ENCODE measurements around the gene FAHD1. TPM values are rescaled to one million over a fixed set of nuclear protein-coding genes. Genes with fewer than 3 reads are reported as not detected.
A peak's percentile ranks its signal among the peaks of the same experiment; 100 is the strongest.

The FAHD1 gene
- total and polyA plus RNA-seq, 4 experiments from 2014 or later, result 7.8 to 23.2 (median 15.9) TPM

DNA sequence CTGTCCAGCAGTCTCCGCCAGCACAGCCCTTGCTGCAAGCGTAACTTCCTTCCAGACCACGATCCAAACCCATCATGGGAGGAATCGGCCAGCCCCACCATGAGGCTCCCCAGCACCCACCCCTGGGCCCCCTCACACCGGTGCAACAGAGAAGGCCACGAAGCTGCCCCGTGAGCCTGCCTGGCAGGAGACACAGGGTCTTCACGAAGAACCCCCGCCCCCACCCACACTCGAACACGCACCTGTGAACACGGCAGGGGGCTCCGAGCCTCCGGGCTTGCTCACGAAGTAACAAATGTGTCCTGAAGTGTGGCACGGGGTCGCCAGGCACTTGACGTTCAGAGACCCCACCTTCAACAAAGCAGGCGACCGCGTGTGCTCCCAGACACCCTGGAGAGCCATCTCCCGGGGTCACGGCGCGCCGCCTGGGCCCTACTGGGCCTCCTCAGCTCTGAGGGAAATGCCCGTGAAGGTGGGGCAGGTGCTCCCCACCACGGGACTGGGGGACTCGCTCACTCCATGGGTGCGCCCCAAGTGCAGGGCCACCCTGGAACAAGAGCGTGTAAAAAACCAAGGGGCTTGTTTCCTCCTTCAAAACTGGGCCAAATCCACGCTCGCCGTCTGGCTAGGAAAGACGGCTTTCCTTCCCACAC, 8.0 kb upstream of the FAHD1 start:
- no peaks in the 10 kb centered on the region for H3K9me3 Mint-ChIP-seq
- no peaks in the 10 kb centered on the region for H3K27me3 Mint-ChIP-seq
- peaks cover 4% of the 10 kb centered on the region for H3K4me1 ChIP-seq (ENCODE audit: insufficient read depth, low read length)
- no peaks in the 10 kb centered on the region for H3K27me3 ChIP-seq (ENCODE audit: insufficient read depth, low read length)
- no peak overlapping the region for H3K4me3 Mint-ChIP-seq
- no peak for DNase-seq
- ChIA-PET CTCF (ENCODE audit: partially characterized antibody) (no interaction called here), POLR2A (ENCODE audit: partially characterized antibody) (no interaction called here)
- peaks cover 1 to 5% (median 4%) of the 10 kb centered on the region in 4 donors for H3K4me1 Mint-ChIP-seq
- intact Hi-C loops (cut with micrococcal nuclease), result no loop called here
- H3K27ac Mint-ChIP-seq, result peak overlapping the region in 2 of 7 donors; percentile 37 to 51
- H3K9me3 ChIP-seq (ENCODE audit: control insufficient read depth in 1 of 2, low read length in 2 of 2), result no peaks in the 10 kb centered on the region
- no peak overlapping the region for H3K27ac ChIP-seq (ENCODE audit: low read depth, low read length)
- peaks cover 42% of the 10 kb centered on the region for H3K36me3 ChIP-seq (ENCODE audit: insufficient read depth, low read length)
- H3K4me3 ChIP-seq (ENCODE audit: low read length in 2 of 2), result no peak overlapping the region
- H3K36me3 Mint-ChIP-seq, result peaks cover 5 to 25% of the 10 kb centered on the region in 2 donors

- ChIA-PET POLR2A (ENCODE audit: partially characterized antibody) (no interaction called here), CTCF (ENCODE audit: partially characterized antibody) (no interaction called here)
Measured at GRCh38 chr16:1819611-1820010, 7.4 kb upstream of the FAHD1 start.

DNA sequence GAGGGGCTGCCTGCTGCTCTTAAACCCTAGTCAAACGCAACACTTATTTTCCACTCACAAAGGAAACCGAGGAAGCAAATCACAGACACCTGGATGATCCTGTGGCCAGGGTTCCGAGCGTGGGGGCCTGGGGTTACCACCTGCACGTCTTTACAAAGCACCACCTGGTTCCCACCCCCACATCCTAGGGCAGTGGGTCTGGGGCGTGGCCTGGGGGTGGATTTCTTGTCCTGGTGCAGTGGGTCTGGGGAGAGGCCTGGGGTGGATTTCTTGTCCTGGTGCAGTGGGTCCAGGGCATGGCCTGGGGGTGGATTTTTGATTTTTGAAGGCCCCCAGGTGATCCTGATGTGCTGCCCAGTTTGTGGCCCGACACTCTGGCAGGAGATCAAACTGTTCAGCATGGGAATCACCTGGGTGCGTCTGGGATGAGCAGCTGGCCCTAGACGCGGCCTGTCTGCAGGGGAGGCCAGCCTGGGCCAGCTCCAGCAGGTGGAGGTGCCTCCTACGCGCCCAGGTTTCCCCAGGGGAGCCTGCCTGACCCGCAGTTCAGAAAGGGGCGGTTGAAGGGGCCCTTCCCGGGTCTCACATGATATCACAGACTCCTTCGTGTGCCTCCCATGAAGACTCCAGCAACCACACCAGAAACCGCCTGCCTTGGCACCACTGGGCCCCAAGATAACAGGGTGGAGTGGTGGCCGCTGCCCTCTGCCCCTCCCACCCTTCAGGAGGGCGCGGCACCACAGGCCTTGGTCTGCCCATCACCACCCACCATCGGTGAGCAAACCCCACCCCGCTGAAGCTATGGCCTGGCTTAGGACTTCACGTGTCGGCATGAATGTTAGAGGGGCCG, 6.7 kb upstream of the FAHD1 start:
- DNase-seq, result no peak
- peak overlapping the region in 1 of 7 donors; percentile 23 for H3K27ac Mint-ChIP-seq
- Histone ChIP-seq H3K4me1 (ENCODE audit: insufficient read depth, low read length) (peaks cover 17% of the 10 kb centered on the region), H3K9me3 (ENCODE audit: control insufficient read depth in 1 of 2, low read length in 2 of 2) (no peaks in the 10 kb centered on the region), H3K27me3 (ENCODE audit: insufficient read depth, low read length) (no peaks in the 10 kb centered on the region), H3K4me3 (ENCODE audit: low read length in 2 of 2) (no peak overlapping the region), H3K27ac (ENCODE audit: low read depth, low read length) (no peak overlapping the region), H3K36me3 (ENCODE audit: insufficient read depth, low read length) (peaks cover 40% of the 10 kb centered on the region)
- H3K4me1 Mint-ChIP-seq, result peaks cover 5 to 17% (median 11%) of the 10 kb centered on the region in 4 donors
- CTCF ChIA-PET (ENCODE audit: partially characterized antibody), result no interaction called here
- no peaks in the 10 kb centered on the region for H3K9me3 Mint-ChIP-seq
- POLR2A ChIA-PET (ENCODE audit: partially characterized antibody), result no interaction called here
- no peaks in the 10 kb centered on the region for H3K27me3 Mint-ChIP-seq
- H3K36me3 Mint-ChIP-seq, result peaks cover 4 to 20% of the 10 kb centered on the region in 2 donors
- intact Hi-C loops (cut with micrococcal nuclease), result no loop called here
- no peak overlapping the region for H3K4me3 Mint-ChIP-seq

More at GRCh38 chr16:1819611-1820010, 7.4 kb upstream of the FAHD1 start:
- peaks cover 4 to 11% (median 7%) of the 10 kb centered on the region in 4 donors for H3K4me1 Mint-ChIP-seq
- no peak overlapping the region for H3K27ac ChIP-seq (ENCODE audit: low read depth, low read length)
- DNase-seq, result no peak
- no peaks in the 10 kb centered on the region for H3K27me3 Mint-ChIP-seq
- peaks cover 5 to 24% of the 10 kb centered on the region in 2 donors for H3K36me3 Mint-ChIP-seq
- H3K4me3 Mint-ChIP-seq, result no peak overlapping the region
- peaks cover 10% of the 10 kb centered on the region for H3K4me1 ChIP-seq (ENCODE audit: insufficient read depth, low read length)
- H3K4me3 ChIP-seq (ENCODE audit: low read length in 2 of 2), result no peak overlapping the region
- no peaks in the 10 kb centered on the region for H3K27me3 ChIP-seq (ENCODE audit: insufficient read depth, low read length)
- intact Hi-C loops (cut with micrococcal nuclease), result no loop called here
- no peaks in the 10 kb centered on the region for H3K9me3 ChIP-seq (ENCODE audit: control insufficient read depth in 1 of 2, low read length in 2 of 2)
- H3K27ac Mint-ChIP-seq, result peak overlapping the region in 2 of 7 donors; percentile 37 to 51
- H3K36me3 ChIP-seq (ENCODE audit: insufficient read depth, low read length), result peaks cover 42% of the 10 kb centered on the region
- no peaks in the 10 kb centered on the region for H3K9me3 Mint-ChIP-seq

DNA sequence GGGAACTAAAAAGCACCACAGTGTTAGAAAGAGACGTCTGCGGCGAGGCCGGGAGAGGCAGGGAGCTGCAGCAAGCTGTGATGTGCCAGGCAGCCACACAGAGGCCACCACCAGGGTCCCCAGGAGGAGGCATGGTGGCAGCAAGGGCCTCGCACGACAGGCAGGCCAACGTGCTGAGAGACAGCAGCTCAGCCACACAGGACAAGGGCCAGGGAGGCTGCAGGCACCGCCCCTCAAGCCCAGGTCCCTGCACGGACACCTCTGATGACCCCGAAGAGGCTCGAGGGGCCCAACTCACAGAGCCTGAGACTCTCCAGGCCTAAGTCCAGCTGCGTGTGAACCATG, 6.1 kb upstream of the FAHD1 start:
- no peak overlapping the region for H3K4me3 Mint-ChIP-seq
- H3K4me1 Mint-ChIP-seq, result peaks cover 5 to 23% (median 14%) of the 10 kb centered on the region in 4 donors
- Histone ChIP-seq H3K27ac (ENCODE audit: low read depth, low read length) (no peak overlapping the region), H3K27me3 (ENCODE audit: insufficient read depth, low read length) (no peaks in the 10 kb centered on the region), H3K36me3 (ENCODE audit: insufficient read depth, low read length) (peaks cover 38% of the 10 kb centered on the region), H3K4me1 (ENCODE audit: insufficient read depth, low read length) (peaks cover 23% of the 10 kb centered on the region), H3K9me3 (ENCODE audit: control insufficient read depth in 1 of 2, low read length in 2 of 2) (no peaks in the 10 kb centered on the region), H3K4me3 (ENCODE audit: low read length in 2 of 2) (no peak overlapping the region)
- H3K9me3 Mint-ChIP-seq, result no peaks in the 10 kb centered on the region
- CTCF ChIA-PET (ENCODE audit: partially characterized antibody), result no interaction called here
- H3K27ac Mint-ChIP-seq, result peak overlapping the region in 1 of 7 donors; percentile 31
- no peak for DNase-seq
- no peaks in the 10 kb centered on the region for H3K27me3 Mint-ChIP-seq
- H3K36me3 Mint-ChIP-seq, result peaks cover 0 to 16% of the 10 kb centered on the region in 2 donors
- POLR2A ChIA-PET (ENCODE audit: partially characterized antibody), result no interaction called here
- intact Hi-C loops (cut with micrococcal nuclease), result no loop called here

DNA sequence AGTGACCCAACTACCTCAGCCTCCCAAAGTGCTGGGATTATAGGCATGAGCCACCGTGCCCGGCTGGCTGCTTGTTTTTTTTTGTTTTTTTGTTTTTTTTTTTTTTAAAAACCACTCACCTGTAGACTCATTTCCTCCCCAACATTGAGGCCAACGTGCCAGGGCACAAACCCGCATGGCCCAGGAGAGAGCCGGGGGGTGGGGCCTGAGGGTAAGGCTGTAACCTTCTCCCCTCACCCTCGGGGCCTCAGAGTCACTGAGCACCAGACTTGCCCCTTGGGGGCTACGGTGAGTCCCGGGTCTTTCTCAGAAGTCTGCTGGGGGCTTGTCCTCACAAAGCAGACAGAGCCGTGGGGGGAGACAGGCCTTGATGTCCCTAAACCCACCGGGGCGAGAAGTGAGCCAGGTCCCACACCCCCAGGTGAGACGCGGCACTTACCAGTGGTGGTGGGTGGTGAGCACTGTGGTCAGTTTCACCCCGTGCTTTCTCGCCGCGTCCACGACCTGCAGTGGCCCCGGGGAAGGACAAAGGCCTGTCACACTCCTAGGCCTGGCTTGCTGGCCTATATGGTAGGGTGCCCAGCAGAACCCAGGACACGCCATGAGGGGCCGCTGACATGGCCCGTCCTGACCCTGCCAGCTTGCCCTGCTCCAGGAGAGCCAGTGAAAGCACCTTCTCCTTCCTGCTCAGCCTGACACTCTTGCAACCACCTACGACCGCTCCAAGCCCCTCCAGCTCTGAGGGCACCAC, 5.0 kb upstream of the FAHD1 start:
- intact Hi-C loops (cut with micrococcal nuclease), result no loop called here
- H3K36me3 Mint-ChIP-seq, result peaks cover 0 to 10% of the 10 kb centered on the region in 2 donors
- peaks cover 5 to 27% (median 15%) of the 10 kb centered on the region in 4 donors for H3K4me1 Mint-ChIP-seq
- no peak overlapping the region for H3K4me3 Mint-ChIP-seq
- H3K27ac Mint-ChIP-seq, result no peak overlapping the region
- H3K9me3 Mint-ChIP-seq, result peaks cover 0 to 2% (median 0%) of the 10 kb centered on the region in 8 donors
- no peaks in the 10 kb centered on the region for H3K27me3 ChIP-seq (ENCODE audit: insufficient read depth, low read length)
- ChIA-PET CTCF (ENCODE audit: partially characterized antibody) (no interaction called here), POLR2A (ENCODE audit: partially characterized antibody) (no interaction called here)
- peaks cover 23% of the 10 kb centered on the region for H3K4me1 ChIP-seq (ENCODE audit: insufficient read depth, low read length)
- no peak overlapping the region for H3K27ac ChIP-seq (ENCODE audit: low read depth, low read length)
- no peak for DNase-seq
- peaks cover 30% of the 10 kb centered on the region for H3K36me3 ChIP-seq (ENCODE audit: insufficient read depth, low read length)
- no peaks in the 10 kb centered on the region for H3K9me3 ChIP-seq (ENCODE audit: control insufficient read depth in 1 of 2, low read length in 2 of 2)
- H3K27me3 Mint-ChIP-seq, result no peaks in the 10 kb centered on the region
- H3K4me3 ChIP-seq (ENCODE audit: low read length in 2 of 2), result no peak overlapping the region

GRCh38 chr16:1822801-1823200, 4.2 kb upstream of the FAHD1 start:
- Mint-ChIP-seq H3K4me3 (no peak overlapping the region), H3K36me3 (peaks cover 0 to 9% of the 10 kb centered on the region in 2 donors), H3K27ac (no peak overlapping the region), H3K4me1 (peaks cover 9 to 35% (median 21%) of the 10 kb centered on the region in 4 donors), H3K27me3 (no peaks in the 10 kb centered on the region), H3K9me3 (peaks cover 0 to 2% (median 0%) of the 10 kb centered on the region in 8 donors)
- no peak overlapping the region for H3K27ac ChIP-seq (ENCODE audit: low read depth, low read length)
- H3K4me3 ChIP-seq (ENCODE audit: low read length in 2 of 2), result no peak overlapping the region
- H3K36me3 ChIP-seq (ENCODE audit: insufficient read depth, low read length), result peaks cover 30% of the 10 kb centered on the region
- DNase-seq, result no peak
- CTCF ChIA-PET (ENCODE audit: partially characterized antibody), result interaction anchor here (1.2 kb wide), 1 partner anchor 35 kb away, joined by 3 read pairs; no protein-coding TSS in a partner anchor
- POLR2A ChIA-PET (ENCODE audit: partially characterized antibody), result no interaction called here
- peaks cover 29% of the 10 kb centered on the region for H3K4me1 ChIP-seq (ENCODE audit: insufficient read depth, low read length)
- H3K9me3 ChIP-seq (ENCODE audit: control insufficient read depth in 1 of 2, low read length in 2 of 2), result no peaks in the 10 kb centered on the region
- no peaks in the 10 kb centered on the region for H3K27me3 ChIP-seq (ENCODE audit: insufficient read depth, low read length)
- intact Hi-C loops (cut with micrococcal nuclease), result no loop called here

DNA sequence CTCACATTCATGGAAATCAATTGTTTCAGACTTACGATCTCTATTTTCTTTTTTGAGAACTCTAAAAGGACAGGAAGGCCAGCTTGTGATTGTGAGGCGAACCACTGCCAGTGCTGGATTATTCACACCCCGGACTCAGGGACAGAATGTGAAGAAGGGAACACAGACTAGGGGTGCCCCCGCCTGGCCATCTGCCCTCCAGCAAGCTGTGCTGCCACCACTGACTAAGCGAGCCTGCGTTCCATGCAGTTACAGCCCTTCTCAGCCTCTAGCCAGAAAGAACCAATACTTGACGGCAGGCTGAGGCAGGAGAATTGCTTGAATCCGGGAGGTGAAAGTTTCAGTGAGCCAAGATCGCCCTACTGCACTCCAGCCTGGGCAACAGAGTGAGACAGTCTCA, 3.2 kb upstream of the FAHD1 start:
- peak overlapping the region in 6 of 7 donors; percentile 17 to 79 (median 38) for H3K27ac Mint-ChIP-seq
- ChIA-PET POLR2A (ENCODE audit: partially characterized antibody) (no interaction called here), CTCF (ENCODE audit: partially characterized antibody) (interaction anchor here (1.2 kb wide), 1 partner anchor 36 kb away, joined by 3 read pairs; no protein-coding TSS in a partner anchor)

More for the DNA sequence above, 3.2 kb upstream of the FAHD1 start:
- H3K4me1 Mint-ChIP-seq, result peaks cover 10 to 43% (median 26%) of the 10 kb centered on the region in 4 donors
- H3K4me3 Mint-ChIP-seq, result peak overlapping the region in 6 of 8 donors; percentile 10 to 64 (median 50)
- H3K4me1 ChIP-seq (ENCODE audit: insufficient read depth, low read length), result peaks cover 38% of the 10 kb centered on the region
- H3K27ac ChIP-seq (ENCODE audit: low read depth, low read length), result no peak overlapping the region
- intact Hi-C loops (cut with micrococcal nuclease), result no loop called here
- peaks cover 0 to 9% of the 10 kb centered on the region in 2 donors for H3K36me3 Mint-ChIP-seq
- no peaks in the 10 kb centered on the region for H3K27me3 Mint-ChIP-seq
- H3K27me3 ChIP-seq (ENCODE audit: insufficient read depth, low read length), result no peaks in the 10 kb centered on the region
- no peak for DNase-seq
- H3K9me3 ChIP-seq (ENCODE audit: control insufficient read depth in 1 of 2, low read length in 2 of 2), result no peaks in the 10 kb centered on the region
- H3K4me3 ChIP-seq (ENCODE audit: low read length in 2 of 2), result no peak overlapping the region
- peaks cover 0 to 2% (median 0%) of the 10 kb centered on the region in 8 donors for H3K9me3 Mint-ChIP-seq
- H3K36me3 ChIP-seq (ENCODE audit: insufficient read depth, low read length), result peaks cover 30% of the 10 kb centered on the region
